ENCODE results near the gene PPP2R5C.

GRCh38 chr14:101851183-101851582, 89.7 kb downstream of the PPP2R5C start:
- TF ChIP-seq SNAI2 (CRISPR knock-in tag; IDR thresholded peaks at IDR 0.05) (no peak), CSRNP3 (CRISPR knock-in tag; IDR thresholded peaks at IDR 0.05) (no peak)

Measured in SK-N-SH treated with all-trans-retinoic acid at 6 μM for 48 hours (cell line).